ENCODE results near the gene PAH.
A peak's percentile ranks its signal among the peaks of the same experiment; 100 is the strongest.
"Not testable (repeated sequence)": the region's sequence is repeated elsewhere in the genome, so short reads cannot be mapped to it uniquely, and the experiment has no call there.

The PAH gene

DNA sequence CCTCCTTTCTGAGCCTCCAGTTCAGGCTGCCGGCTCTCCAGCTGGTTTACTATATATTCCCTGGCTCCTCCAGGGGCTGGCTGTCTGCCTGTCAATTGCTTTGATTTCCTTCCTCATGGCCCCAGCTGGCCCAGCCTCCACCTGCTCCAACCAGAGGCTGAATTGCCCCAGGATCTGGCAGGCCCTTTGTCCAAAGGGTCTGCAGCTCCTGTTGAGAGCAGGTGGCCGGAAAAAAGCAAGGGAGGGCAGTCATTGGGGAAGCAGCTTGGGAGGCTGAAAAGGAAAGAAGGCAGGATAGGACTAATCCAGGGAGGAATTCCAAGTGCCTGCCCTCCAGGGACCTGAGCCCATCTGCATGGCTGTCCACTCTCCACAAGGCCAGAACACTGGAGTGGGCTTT, 25.3 kb downstream of the PAH start:
- no peak for DNase-seq (ENCODE audit: low read depth in 2 of 2)

DNA sequence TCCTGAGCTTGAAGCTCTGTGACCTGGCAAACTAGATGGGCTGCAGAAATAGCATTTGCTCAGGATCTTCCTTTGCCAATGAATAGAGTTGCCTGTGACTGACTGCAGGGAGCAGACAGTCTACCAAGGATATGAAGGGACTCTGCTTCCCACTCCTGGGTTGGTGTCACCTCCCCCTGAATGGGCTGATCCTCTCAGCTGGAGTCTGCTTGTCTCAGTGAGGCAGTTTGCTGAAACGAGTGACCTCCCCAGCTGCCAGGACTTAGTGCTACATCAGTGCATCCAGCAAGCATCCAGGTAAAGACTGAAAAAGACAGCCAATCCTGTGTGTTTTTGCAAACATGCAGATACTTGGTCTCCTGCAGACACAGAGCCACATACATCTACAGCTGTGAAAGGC, 28.5 kb downstream of the PAH start:
- no peak for DNase-seq (ENCODE audit: low read depth in 2 of 2)

GRCh38 chr12:102885043-102885932, 31.8 kb downstream of the PAH start:
- DNase-seq (ENCODE audit: low read depth in 2 of 2), result no peak

GRCh38 chr12:102883204-102883799, 33.7 kb downstream of the PAH start:
- peak in 1 of 2 donors; percentile 18 for DNase-seq (ENCODE audit: low read depth in 2 of 2)

- DNase-seq (ENCODE audit: low read depth in 2 of 2), result no peak
Observed at GRCh38 chr12:102880783-102881182, 36.3 kb downstream of the PAH start.

- DNase-seq (ENCODE audit: low read depth in 2 of 2), result no peak
Observed at GRCh38 chr12:102879144-102879763, 37.8 kb downstream of the PAH start.

DNA sequence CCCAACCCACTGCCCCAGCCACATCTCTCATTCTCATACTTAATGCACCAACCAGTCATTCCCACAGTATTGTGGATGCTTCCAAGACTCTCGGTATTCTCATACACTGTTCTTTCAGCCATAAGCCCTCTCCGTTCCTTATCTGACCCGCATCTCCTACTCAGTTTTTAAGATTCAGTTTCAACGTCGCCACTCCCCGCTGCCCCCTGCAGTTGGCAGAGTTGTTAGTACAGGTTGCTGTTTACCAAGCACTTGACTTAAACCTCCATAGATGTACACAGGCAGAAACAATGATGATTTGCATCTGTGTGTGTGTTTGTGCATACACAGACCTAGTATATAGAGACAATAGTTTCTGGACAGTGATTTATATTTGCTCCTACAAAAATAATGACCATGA, 40.2 kb downstream of the PAH start:
- no peak for DNase-seq (ENCODE audit: low read depth in 2 of 2)

DNA sequence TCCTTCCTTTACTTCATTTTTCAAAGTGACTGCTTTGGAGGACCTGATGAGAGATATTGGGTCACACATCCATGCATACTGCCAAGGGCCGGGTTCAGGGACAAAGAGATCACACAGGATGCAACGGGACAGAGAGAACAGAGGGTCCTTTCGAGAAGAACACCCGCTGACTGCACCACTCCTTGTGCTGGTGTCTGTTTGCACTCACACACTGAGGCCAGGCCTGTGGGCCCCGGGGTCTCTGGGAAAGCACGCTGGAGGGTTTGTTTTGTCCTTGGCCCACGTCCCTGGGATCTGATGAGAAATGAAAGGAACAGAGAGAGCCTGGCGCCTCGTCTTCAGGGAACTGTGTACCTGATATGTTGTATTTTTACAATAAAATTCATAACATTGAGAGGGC, 42.2 kb downstream of the PAH start:
- no peak for DNase-seq (ENCODE audit: low read depth in 2 of 2)

DNA sequence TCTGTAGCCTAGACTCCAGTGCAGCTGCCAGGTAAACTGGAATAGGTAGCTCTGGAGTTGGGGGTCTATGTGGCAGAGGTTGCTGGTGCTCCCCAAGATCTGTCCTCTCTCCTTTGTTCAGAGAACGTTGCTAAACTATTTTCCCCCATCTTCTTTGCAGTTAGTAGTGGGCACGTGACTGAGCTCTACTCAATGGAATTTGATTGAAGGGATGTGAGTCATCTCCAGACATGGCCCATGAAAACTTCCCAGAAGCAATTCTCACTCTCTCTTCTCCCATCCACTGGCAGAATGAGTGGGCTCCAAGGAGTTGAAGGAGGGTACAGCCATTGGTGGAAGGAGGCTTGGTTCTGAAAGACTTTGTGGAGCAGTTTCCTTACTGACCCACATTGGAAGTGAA, 44.0 kb downstream of the PAH start:
- DNase-seq (ENCODE audit: low read depth in 2 of 2), result no peak

GRCh38 chr12:102871014-102871413, 46.0 kb downstream of the PAH start:
- DNase-seq (ENCODE audit: low read depth in 2 of 2), result no peak

DNA sequence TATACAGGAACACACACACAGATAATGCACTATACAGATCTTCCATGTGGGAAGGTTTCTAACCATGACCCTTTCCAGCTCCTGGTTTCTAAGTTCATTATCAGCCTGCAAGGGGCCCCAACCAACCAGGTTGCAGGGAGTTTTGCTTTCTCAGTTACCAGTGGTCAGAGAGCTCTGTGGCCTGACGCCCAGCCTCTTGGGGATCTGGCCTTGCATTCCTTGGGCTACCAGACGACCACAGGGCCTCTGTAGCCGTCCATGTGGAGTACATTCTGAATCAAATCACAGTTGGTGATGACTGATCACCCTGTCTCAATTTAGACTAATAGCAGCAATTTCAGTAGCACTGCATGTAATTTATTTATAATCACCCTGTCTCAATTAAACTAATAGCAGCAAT, 47.5 kb downstream of the PAH start:
- DNase-seq (ENCODE audit: low read depth in 2 of 2), result no peak

DNA sequence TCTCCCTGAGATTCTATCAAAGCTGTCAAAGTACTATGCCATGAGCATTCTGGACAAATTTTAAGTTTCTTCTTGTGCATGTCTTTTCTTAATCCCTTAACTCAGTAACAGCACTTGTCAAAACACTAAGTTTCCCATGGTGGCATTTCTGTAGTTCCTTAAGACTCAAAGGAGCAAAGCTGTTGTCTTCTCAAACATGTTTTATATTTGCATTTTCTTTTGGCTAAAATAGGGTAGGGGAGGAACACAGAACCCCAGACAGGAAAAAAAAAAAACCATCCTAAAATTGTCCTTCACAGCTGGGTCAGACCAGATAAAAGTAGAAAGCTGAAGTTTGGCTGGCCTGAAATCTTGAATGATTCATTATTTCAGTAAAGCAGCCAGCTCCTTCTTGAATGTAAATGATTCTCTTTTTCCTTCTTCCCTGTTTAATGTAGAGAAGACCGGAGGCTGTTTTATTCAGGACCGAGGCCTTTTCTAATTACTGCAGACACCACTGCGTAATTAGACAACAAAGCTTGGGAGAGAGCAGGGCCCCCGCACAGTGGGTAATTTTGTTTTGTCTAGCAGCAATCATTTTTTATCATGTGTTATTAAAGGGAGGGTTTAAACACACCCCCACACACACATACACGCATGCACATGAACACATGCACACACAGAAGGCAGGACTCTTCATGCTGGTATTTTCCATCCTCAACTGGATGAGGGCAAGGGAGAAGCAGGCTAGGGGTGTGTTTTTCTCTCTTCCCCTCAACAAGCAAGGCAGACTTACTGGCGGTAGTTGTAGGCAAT, 51.0 kb downstream of the PAH start:
- no peak for DNase-seq (ENCODE audit: low read depth in 2 of 2)

DNA sequence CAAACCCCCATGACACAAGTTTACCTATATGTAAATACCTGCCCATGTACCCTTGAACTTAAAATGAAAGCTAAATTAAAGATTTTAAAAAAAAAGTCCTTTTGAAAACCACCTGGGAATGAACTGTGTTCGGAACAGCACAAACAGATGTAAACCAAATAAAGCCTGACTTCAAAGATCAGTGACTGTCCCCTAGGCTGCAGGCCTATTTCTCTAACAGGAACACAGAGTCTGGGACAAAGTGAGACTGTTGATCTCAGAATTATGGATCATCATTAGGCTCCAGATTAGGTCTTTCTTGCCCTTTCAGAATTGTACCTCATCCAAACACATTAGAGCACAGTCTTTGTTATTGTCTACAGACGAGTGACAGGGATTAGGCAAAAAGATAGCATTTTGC, 54.6 kb downstream of the PAH start:
- no peak for DNase-seq (ENCODE audit: low read depth in 2 of 2)

DNA sequence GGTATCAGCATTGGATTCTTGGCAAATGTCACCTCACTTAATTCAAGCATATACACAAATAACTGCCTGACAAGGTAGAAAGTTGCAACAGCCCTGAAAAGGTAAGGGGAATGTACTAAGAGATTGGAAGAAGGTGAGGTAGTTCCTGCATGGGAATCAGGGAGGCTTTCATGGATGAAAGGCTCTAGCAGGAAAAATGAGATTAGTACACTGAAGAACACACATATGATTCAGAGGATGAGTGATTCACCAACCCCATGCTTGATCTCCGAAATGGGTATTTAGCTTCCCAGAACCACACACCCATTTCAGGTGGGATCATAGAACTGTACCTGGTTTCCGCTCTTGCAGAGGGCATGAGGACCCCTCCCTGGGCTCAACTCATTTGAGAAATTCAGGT, 65.8 kb downstream of the PAH start:
- no peak for DNase-seq (ENCODE audit: low read depth in 2 of 2)

- DNase-seq (ENCODE audit: low read depth in 2 of 2), result no peak
Observed at GRCh38 chr12:102849722-102850447, 67.2 kb downstream of the PAH start.

DNA sequence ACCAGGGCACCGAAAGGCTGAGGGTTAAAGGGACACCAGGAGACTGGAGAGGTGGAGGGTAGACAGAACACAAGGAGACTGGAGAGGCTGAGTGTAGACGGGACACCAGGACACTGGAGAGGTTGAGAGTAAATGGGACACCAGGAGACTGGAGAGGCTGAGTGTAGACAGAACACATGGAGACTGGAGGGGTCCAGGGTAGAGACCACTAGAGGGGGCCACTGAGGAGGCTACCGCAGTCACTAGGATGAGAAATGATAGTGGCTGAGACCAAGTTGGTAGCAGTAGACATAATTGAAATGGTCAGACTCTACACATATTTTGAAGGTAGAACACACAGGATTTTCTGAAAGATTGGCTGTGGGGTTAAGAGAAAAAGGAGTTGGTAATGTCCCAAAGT, 68.2 kb downstream of the PAH start:
- DNase-seq (ENCODE audit: low read depth in 2 of 2), result no peak

DNA sequence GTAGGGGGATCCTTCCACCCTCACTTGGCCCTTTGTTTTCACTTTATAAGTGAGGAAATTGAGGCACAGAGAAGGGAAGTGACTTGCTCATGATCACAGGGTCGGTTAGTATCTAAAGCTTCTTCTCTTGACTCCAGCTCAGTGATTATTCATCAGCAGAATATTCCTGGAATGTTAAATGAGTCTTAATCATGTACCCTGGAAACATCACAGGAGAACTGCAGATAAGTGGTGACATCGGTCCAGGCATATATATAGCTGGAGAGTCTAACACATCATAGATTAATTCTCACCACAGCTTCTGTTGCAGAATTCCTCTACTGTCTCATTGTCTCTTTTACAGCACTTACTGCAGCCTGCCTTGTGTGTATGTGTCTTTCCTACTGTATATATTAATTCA, 69.9 kb downstream of the PAH start:
- no peak for DNase-seq (ENCODE audit: low read depth in 2 of 2)

DNA sequence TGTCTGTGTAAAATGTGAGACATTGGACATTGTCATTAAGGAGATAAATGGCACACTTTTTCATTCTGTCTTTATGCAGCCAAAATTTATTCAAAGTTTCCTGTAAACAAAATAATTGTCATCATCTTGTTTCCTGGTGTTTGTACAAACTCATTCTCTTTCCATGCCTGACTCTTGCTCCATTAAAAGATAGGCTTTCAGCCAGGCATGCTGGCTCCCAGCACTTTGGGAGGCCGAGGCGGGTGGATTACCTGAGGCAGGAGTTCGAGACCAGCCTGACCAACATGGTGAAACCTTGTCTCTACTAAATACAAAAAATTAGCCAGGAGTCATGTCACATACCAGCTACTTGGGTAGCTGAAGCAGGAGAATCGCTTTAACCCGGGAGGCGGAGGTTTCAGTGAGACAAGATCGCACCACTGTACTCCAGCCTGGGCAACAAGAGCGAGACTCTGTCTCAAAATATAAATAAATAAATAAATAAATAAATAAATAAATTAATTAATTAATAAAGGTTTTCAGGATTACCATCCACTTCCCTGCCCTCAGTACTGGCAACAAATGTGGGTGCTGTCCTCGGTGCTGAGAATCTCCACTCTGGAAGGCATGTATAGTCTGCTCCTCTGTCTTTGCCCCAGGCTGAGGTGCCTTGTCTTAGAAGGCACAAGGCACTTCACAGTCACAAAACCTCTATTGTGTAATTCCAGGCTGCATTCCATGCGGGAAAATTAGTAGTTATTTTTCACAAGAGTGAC, 83.2 kb downstream of the PAH start:
- no peak for DNase-seq (ENCODE audit: low read depth in 2 of 2)

GRCh38 chr12:102832826-102833225, 84.2 kb downstream of the PAH start:
- DNase-seq (ENCODE audit: low read depth in 2 of 2), result not testable (repeated sequence)

DNA sequence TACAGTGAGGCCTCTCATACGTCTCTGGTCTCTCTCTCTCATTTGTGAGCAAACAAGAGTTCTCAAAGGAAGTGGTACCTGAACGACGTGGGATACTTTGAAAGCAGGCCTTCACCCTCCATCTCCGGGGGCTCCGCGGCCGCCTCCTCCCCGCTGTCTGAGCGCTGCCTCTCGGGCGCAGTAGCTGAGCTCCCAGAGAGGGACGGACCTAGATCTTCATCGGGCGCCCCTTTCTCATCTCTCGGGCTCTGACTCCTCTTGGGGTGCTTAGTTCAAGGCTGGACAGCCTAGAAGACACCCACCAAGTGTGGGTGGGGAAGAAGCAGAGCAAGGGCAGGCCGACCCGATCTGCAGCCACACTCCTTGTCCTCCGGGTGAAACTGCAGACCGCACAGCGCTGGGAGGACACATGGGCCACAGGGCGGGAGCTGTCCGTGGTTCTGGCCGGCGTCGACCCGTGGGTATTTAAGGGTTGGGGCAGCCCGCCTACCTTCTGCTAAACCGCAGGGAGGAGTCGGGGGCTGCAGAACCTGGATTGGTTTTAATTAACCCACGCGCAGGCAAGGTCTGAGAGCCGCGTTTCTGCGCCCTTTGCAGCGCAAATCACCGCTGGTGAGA, 92.7 kb downstream of the PAH start:
- no peak for DNase-seq (ENCODE audit: low read depth in 2 of 2)
